ENCODE measurements around the gene CABP1. TPM values are rescaled to one million over a fixed set of nuclear protein-coding genes. Genes with fewer than 3 reads are reported as not detected.

The CABP1 gene
- total RNA-seq, 1 donor from 2014 or later: 0.83 TPM

DNA sequence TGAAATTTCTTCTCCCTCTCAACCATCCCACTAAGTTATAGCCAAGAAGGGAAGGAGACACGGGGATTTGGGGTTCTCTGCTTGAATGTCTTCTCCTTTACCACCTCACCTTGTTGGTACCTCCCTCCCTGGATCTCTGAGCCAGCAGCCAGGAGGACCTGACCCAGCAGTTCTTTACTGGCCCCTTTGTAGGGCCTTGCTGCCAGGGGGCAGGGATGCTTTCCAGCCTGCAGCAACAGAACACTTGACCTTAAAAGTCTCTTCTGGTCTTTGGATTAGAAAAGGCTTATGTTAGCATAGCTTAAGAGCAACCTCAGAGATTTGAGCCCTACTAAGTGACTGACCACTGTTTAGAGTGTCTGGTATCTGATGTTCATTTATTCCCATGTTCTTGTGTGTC lies 56.9 kb downstream of the CABP1 start:
- Mint-ChIP-seq H3K27ac (ENCODE audit: unreplicated experiment) (no peak overlapping the region), H3K9me3 (ENCODE audit: unreplicated experiment) (no peaks in the 10 kb centered on the region), H3K36me3 (ENCODE audit: unreplicated experiment) (no peaks in the 10 kb centered on the region), H3K4me3 (ENCODE audit: unreplicated experiment) (no peak overlapping the region), H3K27me3 (ENCODE audit: unreplicated experiment) (no peaks in the 10 kb centered on the region), H3K4me1 (ENCODE audit: low read depth, unreplicated experiment) (peaks cover 15% of the 10 kb centered on the region)
- DNase-seq: no peak
- TF ChIP-seq, protein P1, sequence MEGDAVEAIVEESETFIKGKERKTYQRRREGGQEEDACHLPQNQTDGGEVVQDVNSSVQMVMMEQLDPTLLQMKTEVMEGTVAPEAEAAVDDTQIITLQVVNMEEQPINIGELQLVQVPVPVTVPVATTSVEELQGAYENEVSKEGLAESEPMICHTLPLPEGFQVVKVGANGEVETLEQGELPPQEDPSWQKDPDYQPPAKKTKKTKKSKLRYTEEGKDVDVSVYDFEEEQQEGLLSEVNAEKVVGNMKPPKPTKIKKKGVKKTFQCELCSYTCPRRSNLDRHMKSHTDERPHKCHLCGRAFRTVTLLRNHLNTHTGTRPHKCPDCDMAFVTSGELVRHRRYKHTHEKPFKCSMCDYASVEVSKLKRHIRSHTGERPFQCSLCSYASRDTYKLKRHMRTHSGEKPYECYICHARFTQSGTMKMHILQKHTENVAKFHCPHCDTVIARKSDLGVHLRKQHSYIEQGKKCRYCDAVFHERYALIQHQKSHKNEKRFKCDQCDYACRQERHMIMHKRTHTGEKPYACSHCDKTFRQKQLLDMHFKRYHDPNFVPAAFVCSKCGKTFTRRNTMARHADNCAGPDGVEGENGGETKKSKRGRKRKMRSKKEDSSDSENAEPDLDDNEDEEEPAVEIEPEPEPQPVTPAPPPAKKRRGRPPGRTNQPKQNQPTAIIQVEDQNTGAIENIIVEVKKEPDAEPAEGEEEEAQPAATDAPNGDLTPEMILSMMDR (IDR thresholded peaks at IDR 0.05; ENCODE audit: partially characterized antibody, unreplicated experiment): no peak

DNA sequence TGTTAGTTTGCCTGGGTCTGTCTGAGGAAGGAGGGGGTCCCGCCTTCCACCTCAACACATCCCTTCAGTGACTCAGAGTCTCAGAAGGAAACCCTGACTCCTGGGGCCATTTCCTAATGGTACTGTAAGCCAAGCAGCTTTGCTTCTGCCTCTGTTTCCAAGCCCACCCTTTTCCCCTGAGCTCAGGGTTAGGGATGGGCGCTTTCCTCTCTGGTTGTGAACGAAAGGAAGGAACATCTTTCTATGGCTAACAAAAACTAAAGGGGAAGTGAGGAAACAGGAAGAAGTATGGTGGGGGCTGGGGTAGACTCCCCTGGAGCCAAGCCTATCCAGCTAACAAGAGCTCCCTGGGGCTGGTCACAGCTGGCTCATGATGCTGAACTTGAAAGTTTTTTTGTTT lies 58.2 kb downstream of the CABP1 start:
- no peaks in the 10 kb centered on the region for H3K36me3 Mint-ChIP-seq (ENCODE audit: unreplicated experiment)
- peaks cover 5% of the 10 kb centered on the region for H3K4me1 Mint-ChIP-seq (ENCODE audit: low read depth, unreplicated experiment)
- TF ChIP-seq, protein P1 (IDR thresholded peaks at IDR 0.05; ENCODE audit: partially characterized antibody, unreplicated experiment): no peak
- no peaks in the 10 kb centered on the region for H3K9me3 Mint-ChIP-seq (ENCODE audit: unreplicated experiment)
- H3K27ac Mint-ChIP-seq (ENCODE audit: unreplicated experiment): no peak overlapping the region
- DNase-seq: no peak
- no peaks in the 10 kb centered on the region for H3K27me3 Mint-ChIP-seq (ENCODE audit: unreplicated experiment)
- no peak overlapping the region for H3K4me3 Mint-ChIP-seq (ENCODE audit: unreplicated experiment)

DNA sequence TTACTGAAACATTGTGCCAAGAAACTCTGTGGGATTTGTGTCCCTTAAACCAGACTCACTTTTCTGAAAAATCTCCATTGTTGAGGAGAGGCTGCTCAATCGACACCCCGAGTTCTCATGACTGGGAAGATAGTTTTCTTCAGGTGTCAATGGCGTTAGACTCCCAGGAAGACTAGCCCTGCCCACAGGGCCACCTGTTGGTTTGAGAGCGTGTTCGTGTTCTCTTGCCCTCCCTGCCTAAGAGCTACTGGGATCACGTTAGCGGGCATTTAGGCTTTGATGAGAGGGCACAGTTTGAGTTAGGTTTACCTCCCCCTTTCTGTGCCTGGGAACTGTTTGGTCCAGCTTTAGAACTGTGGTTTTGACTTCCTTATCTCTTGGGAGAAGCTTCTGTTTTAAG lies 59.1 kb downstream of the CABP1 start:
- Mint-ChIP-seq H3K9me3 (ENCODE audit: unreplicated experiment) (no peaks in the 10 kb centered on the region), H3K4me3 (ENCODE audit: unreplicated experiment) (no peak overlapping the region), H3K36me3 (ENCODE audit: unreplicated experiment) (no peaks in the 10 kb centered on the region), H3K4me1 (ENCODE audit: low read depth, unreplicated experiment) (no peaks in the 10 kb centered on the region), H3K27me3 (ENCODE audit: unreplicated experiment) (no peaks in the 10 kb centered on the region), H3K27ac (ENCODE audit: unreplicated experiment) (no peak overlapping the region)
- TF ChIP-seq, protein P1 (IDR thresholded peaks at IDR 0.05; ENCODE audit: partially characterized antibody, unreplicated experiment): no peak
- DNase-seq: no peak

DNA sequence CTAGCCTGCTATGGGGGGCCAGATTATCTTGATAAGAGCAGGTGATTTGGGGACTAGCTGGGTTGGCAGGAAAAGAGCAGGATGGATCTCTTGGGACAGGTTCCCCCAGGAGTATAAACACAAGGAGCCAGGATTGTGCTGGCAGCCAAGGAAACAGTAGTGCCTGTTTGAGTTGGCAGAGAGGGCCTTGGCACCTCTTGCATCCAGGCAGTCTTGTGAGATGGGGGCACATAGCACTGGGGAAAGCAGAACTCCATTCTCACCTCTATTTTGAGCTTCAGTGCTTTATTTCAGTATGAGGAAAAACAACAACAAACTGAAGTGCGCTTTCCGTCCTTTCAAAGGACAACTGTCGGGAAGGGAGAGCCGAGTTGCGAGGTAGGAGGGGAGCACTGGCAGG lies 60.5 kb downstream of the CABP1 start:
- Mint-ChIP-seq H3K27me3 (ENCODE audit: unreplicated experiment) (no peaks in the 10 kb centered on the region), H3K27ac (ENCODE audit: unreplicated experiment) (no peak overlapping the region), H3K4me3 (ENCODE audit: unreplicated experiment) (no peak overlapping the region), H3K9me3 (ENCODE audit: unreplicated experiment) (no peaks in the 10 kb centered on the region), H3K4me1 (ENCODE audit: low read depth, unreplicated experiment) (no peaks in the 10 kb centered on the region), H3K36me3 (ENCODE audit: unreplicated experiment) (no peaks in the 10 kb centered on the region)
- TF ChIP-seq, protein P1 (IDR thresholded peaks at IDR 0.05; ENCODE audit: partially characterized antibody, unreplicated experiment): no peak
- DNase-seq: no peak

DNA sequence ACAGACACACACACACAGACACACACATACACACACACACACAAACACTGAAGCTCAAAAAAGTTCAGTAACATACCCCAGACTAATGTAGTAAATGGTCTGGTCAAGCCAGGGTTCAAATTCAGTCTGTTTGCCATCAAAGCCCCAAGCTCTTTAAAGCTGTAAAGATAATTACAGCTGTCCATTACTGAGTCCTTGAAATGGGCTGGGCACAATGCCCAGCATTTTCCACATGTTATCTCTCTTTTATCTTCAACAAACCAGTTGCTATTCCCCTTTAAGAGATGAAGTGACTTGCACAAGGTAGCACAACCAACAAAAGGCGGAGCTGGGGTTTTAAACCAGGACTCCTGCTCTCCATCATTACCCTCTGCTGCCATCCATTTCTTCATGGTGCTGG lies 62.2 kb downstream of the CABP1 start:
- H3K27ac Mint-ChIP-seq (ENCODE audit: unreplicated experiment): no peak overlapping the region
- TF ChIP-seq, protein P1 (IDR thresholded peaks at IDR 0.05; ENCODE audit: partially characterized antibody, unreplicated experiment): no peak

More for the DNA sequence above, 62.2 kb downstream of the CABP1 start:
- no peak overlapping the region for H3K4me3 Mint-ChIP-seq (ENCODE audit: unreplicated experiment)
- no peaks in the 10 kb centered on the region for H3K36me3 Mint-ChIP-seq (ENCODE audit: unreplicated experiment)
- H3K9me3 Mint-ChIP-seq (ENCODE audit: unreplicated experiment): no peaks in the 10 kb centered on the region
- H3K27me3 Mint-ChIP-seq (ENCODE audit: unreplicated experiment): no peaks in the 10 kb centered on the region
- no peak for DNase-seq
- H3K4me1 Mint-ChIP-seq (ENCODE audit: low read depth, unreplicated experiment): no peaks in the 10 kb centered on the region
